ENCODE results near the gene SERPINC1. TPM values are rescaled to one million over a fixed set of nuclear protein-coding genes. Genes with fewer than 3 reads are reported as not detected.

SERPINC1 gene
- total and polyA plus RNA-seq, 2 of the 13 experiments (the other 11 are each of a cell fraction or from before 2014, with no cell fraction given) = 142 to 205 TPM

DNA sequence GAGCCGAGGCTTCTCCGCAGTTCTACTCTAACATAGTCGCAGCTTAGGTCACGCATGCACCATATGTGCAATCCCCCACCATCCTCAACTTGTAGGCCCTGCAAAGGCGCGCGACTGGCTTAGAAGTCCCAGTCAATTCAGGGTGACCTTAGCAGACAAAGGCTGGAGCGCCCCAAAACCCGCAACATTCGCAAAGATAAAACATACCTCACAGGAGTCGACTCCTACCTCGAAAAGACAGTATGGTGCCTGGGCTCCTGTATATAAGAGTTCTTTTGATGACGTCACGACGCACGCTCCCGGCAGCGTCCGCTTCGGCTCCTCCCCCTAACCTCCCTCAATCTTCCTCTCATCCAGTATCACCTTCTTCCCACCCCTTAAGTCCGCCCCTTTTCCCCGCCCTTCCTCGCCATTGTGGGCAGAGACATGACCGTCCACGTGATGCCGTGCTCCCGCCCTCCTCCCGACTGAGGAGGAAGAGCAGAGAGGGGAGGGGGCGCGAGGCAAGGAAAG lies 49.3 kb downstream of the SERPINC1 start, which contains the start of gene GAS5 (continued):
- TF ChIP-seq ZNF496 (CRISPR knock-in tag; IDR thresholded peaks at IDR 0.05; ENCODE audit: insufficient replicate concordance) (no peak), ZBTB7A (CRISPR knock-in tag; IDR thresholded peaks at IDR 0.05) (no peak), ZNF367 (CRISPR knock-in tag; IDR thresholded peaks at IDR 0.05; ENCODE audit: borderline replicate concordance) (no peak), ZSCAN29 (CRISPR knock-in tag; conservative IDR thresholded peaks at IDR 0.05) (peak; percentile 47; the same call in 1 of the 2 replicates), HOXA7 (CRISPR knock-in tag; IDR thresholded peaks at IDR 0.05) (no peak), ZNF333 (CRISPR knock-in tag; IDR thresholded peaks at IDR 0.05; ENCODE audit: borderline replicate concordance) (no peak), ZC3H4 (CRISPR knock-in tag; IDR thresholded peaks at IDR 0.05; ENCODE audit: borderline replicate concordance) (no peak), SETDB1 (CRISPR knock-in tag; IDR thresholded peaks at IDR 0.05; ENCODE audit: borderline replicate concordance) (no peak), RBAK (CRISPR knock-in tag; IDR thresholded peaks at IDR 0.05) (peak; percentile 17; the same call in 1 of the 2 replicates), ISL2 (CRISPR knock-in tag; IDR thresholded peaks at IDR 0.05) (no peak), NFRKB (IDR thresholded peaks at IDR 0.05) (no peak), CREM (IDR thresholded peaks at IDR 0.05) (peak; percentile 95), CREM (CRISPR knock-in tag; IDR thresholded peaks at IDR 0.05) (0 out of 2 replicates have a peak, but pooled peaks have one; percentile 22), HMGA1 (CRISPR knock-in tag; conservative IDR thresholded peaks at IDR 0.05) (no peak), ZNF432 (CRISPR knock-in tag; IDR thresholded peaks at IDR 0.05; ENCODE audit: borderline replicate concordance) (no peak), ZNF558 (CRISPR knock-in tag; IDR thresholded peaks at IDR 0.05; ENCODE audit: borderline replicate concordance) (0 out of 2 replicates have a peak, but pooled peaks have one; percentile 71), ATAD3A (CRISPR knock-in tag; IDR thresholded peaks at IDR 0.05) (no peak; the same call in 1 of the 2 replicates), NKX3-1 (CRISPR knock-in tag; IDR thresholded peaks at IDR 0.05) (0 out of 2 replicates have a peak, but pooled peaks have one; percentile 79), ASH2L (IDR thresholded peaks at IDR 0.05; ENCODE audit: insufficient read length, low read depth, low read length) (peak; percentile 75), SOX6 (IDR thresholded peaks at IDR 0.05) (no peak), SOX6 (CRISPR knock-in tag; IDR thresholded peaks at IDR 0.05) (no peak)
- TF ChIP-seq, protein P1, sequence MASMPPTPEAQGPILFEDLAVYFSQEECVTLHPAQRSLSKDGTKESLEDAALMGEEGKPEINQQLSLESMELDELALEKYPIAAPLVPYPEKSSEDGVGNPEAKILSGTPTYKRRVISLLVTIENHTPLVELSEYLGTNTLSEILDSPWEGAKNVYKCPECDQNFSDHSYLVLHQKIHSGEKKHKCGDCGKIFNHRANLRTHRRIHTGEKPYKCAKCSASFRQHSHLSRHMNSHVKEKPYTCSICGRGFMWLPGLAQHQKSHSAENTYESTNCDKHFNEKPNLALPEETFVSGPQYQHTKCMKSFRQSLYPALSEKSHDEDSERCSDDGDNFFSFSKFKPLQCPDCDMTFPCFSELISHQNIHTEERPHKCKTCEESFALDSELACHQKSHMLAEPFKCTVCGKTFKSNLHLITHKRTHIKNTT (CRISPR knock-in tag; IDR thresholded peaks at IDR 0.05) = no peak
- TF ChIP-seq, protein P2, sequence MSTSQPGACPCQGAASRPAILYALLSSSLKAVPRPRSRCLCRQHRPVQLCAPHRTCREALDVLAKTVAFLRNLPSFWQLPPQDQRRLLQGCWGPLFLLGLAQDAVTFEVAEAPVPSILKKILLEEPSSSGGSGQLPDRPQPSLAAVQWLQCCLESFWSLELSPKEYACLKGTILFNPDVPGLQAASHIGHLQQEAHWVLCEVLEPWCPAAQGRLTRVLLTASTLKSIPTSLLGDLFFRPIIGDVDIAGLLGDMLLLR (CRISPR knock-in tag; IDR thresholded peaks at IDR 0.05) = no peak
- TF ChIP-seq, protein P3, sequence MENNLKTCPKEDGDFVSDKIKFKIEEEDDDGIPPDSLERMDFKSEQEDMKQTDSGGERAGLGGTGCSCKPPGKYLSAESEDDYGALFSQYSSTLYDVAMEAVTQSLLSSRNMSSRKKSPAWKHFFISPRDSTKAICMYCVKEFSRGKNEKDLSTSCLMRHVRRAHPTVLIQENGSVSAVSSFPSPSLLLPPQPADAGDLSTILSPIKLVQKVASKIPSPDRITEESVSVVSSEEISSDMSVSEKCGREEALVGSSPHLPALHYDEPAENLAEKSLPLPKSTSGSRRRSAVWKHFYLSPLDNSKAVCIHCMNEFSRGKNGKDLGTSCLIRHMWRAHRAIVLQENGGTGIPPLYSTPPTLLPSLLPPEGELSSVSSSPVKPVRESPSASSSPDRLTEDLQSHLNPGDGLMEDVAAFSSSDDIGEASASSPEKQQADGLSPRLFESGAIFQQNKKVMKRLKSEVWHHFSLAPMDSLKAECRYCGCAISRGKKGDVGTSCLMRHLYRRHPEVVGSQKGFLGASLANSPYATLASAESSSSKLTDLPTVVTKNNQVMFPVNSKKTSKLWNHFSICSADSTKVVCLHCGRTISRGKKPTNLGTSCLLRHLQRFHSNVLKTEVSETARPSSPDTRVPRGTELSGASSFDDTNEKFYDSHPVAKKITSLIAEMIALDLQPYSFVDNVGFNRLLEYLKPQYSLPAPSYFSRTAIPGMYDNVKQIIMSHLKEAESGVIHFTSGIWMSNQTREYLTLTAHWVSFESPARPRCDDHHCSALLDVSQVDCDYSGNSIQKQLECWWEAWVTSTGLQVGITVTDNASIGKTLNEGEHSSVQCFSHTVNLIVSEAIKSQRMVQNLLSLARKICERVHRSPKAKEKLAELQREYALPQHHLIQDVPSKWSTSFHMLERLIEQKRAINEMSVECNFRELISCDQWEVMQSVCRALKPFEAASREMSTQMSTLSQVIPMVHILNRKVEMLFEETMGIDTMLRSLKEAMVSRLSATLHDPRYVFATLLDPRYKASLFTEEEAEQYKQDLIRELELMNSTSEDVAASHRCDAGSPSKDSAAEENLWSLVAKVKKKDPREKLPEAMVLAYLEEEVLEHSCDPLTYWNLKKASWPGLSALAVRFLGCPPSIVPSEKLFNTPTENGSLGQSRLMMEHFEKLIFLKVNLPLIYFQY (CRISPR knock-in tag; IDR thresholded peaks at IDR 0.05; ENCODE audit: borderline replicate concordance) = no peak
- TF ChIP-seq, protein P4, sequence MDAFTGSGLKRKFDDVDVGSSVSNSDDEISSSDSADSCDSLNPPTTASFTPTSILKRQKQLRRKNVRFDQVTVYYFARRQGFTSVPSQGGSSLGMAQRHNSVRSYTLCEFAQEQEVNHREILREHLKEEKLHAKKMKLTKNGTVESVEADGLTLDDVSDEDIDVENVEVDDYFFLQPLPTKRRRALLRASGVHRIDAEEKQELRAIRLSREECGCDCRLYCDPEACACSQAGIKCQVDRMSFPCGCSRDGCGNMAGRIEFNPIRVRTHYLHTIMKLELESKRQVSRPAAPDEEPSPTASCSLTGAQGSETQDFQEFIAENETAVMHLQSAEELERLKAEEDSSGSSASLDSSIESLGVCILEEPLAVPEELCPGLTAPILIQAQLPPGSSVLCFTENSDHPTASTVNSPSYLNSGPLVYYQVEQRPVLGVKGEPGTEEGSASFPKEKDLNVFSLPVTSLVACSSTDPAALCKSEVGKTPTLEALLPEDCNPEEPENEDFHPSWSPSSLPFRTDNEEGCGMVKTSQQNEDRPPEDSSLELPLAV (CRISPR knock-in tag; conservative IDR thresholded peaks at IDR 0.05; ENCODE audit: low read depth) = no peak

Data from HepG2 (cell line).